Measurements from ENCODE around the gene RASEF. TPM values are rescaled to one million over a fixed set of nuclear protein-coding genes. Genes with fewer than 3 reads are reported as not detected.

The RASEF gene
- total and polyA plus RNA-seq, 2 of the 13 experiments (the other 11 are each of a cell fraction or from before 2014, with no cell fraction given), result 0.07 TPM; not detected in 1

- no peaks in the 10 kb centered on the region for H3K4me1 ChIP-seq (ENCODE audit: insufficient read depth, low read length)
- ChIA-PET CTCF (ENCODE audit: low intra/inter-chr PET ratio, low total read pairs) (no interaction called here), POLR2A (no interaction called here)
- no peaks in the 10 kb centered on the region for H3K36me3 ChIP-seq (replicated peaks in 1 of 2; ENCODE audit: control insufficient read depth in 1 of 2, insufficient read depth in 2 of 2, low read length in 2 of 2)
- H3K79me2 ChIP-seq (ENCODE audit: insufficient read depth, low read length), result no peaks in the 10 kb centered on the region
- H3K9ac ChIP-seq (ENCODE audit: insufficient read depth, low read depth, low read length), result no peak overlapping the region
- H3K27me3 ChIP-seq (ENCODE audit: control insufficient read depth in 1 of 2, insufficient read depth in 2 of 2, low read length in 2 of 2), result no peaks in the 10 kb centered on the region; a peak in 1 of 5 replicates
- TF ChIP-seq ZHX2 (IDR thresholded peaks at IDR 0.05; ENCODE audit: low read depth) (no peak), ZHX2 (CRISPR knock-in tag; IDR thresholded peaks at IDR 0.05; ENCODE audit: borderline replicate concordance) (no peak), ZBTB44 (CRISPR knock-in tag; IDR thresholded peaks at IDR 0.05) (no peak), ZNF160 (CRISPR knock-in tag; IDR thresholded peaks at IDR 0.05) (no peak), ZEB1 (IDR thresholded peaks at IDR 0.05; ENCODE audit: insufficient replicate concordance, low read depth) (no peak), YY1 (IDR thresholded peaks at IDR 0.05; ENCODE audit: insufficient read depth, insufficient replicate concordance, low read depth, low read length) (no peak)
- no peaks in the 10 kb centered on the region for H3K9me3 ChIP-seq (ENCODE audit: low read length)
- no peaks in the 10 kb centered on the region for H4K20me1 ChIP-seq (ENCODE audit: insufficient read depth, low read length)
- DNase-seq (ENCODE audit: low spot score), result no peak
- no peak overlapping the region for H3K4me2 ChIP-seq (ENCODE audit: low read depth, low read length)
- intact Hi-C loops (cut with micrococcal nuclease; ENCODE audit: unreplicated experiment), result no loop called here
- H3K4me3 ChIP-seq (replicated peaks in 1 of 3; ENCODE audit: insufficient read depth in 1 of 3, low read depth in 2 of 3, low read length in 3 of 3), result no peak overlapping the region
- no TSS peak for BruUV-seq (replicated peaks)
- no peak overlapping the region for H2AFZ ChIP-seq (ENCODE audit: low read length)
- in situ Hi-C loops (cut with HindIII; ENCODE audit: extremely low pct_ligation_motif_present, low pct_unique_long_range_greater_than_20kb), result no loop called here
- no peak for ATAC-seq
- WGBS (ENCODE audit: low lambda C conversion rate), result 5% methylated on average over 1 of the region's 1 CpG
- no peak overlapping the region for H3K27ac ChIP-seq (ENCODE audit: extremely low read length, insufficient read depth, low read length)
- no peak for FAIRE-seq
These were observed 57.6 kb downstream of the RASEF start for GRCh38 chr9:83005361-83005760.

All from HepG2 (cell line).